ENCODE data around the gene PAQR4. TPM values are rescaled to one million over a fixed set of nuclear protein-coding genes. Genes with fewer than 3 reads are reported as not detected.

The PAQR4 gene
- total RNA-seq, 1 donor from 2014 or later, result 9.5 TPM

GRCh38 chr16:3000540-3000939 lies 31.4 kb downstream of the PAQR4 start:
- Mint-ChIP-seq H3K4me3 (ENCODE audit: unreplicated experiment) (no peak overlapping the region), H3K27ac (ENCODE audit: unreplicated experiment) (no peak overlapping the region), H3K4me1 (ENCODE audit: low read depth) (peaks cover 3% of the 10 kb centered on the region), H3K36me3 (ENCODE audit: low read depth) (no peaks in the 10 kb centered on the region), H3K27me3 (ENCODE audit: low read depth) (peaks cover 3% of the 10 kb centered on the region), H3K9me3 (ENCODE audit: low read depth) (no peaks in the 10 kb centered on the region)
- no peak for TF ChIP-seq CTCF (IDR thresholded peaks at IDR 0.05)
- no peak for DNase-seq (ENCODE audit: low spot score)

GRCh38 chr16:3001316-3001715 lies 32.2 kb downstream of the PAQR4 start:
- H3K27ac Mint-ChIP-seq (ENCODE audit: unreplicated experiment), result no peak overlapping the region

GRCh38 chr16:3003582-3004270 lies 34.6 kb downstream of the PAQR4 start:
- Mint-ChIP-seq H3K27ac (ENCODE audit: unreplicated experiment) (no peak overlapping the region), H3K9me3 (ENCODE audit: low read depth) (no peaks in the 10 kb centered on the region), H3K27me3 (ENCODE audit: low read depth) (peaks cover 19% of the 10 kb centered on the region), H3K4me1 (ENCODE audit: low read depth) (peaks cover 3% of the 10 kb centered on the region), H3K36me3 (ENCODE audit: low read depth) (no peaks in the 10 kb centered on the region), H3K4me3 (ENCODE audit: unreplicated experiment) (peak overlapping the region; percentile 25)
- peak; percentile 75 for TF ChIP-seq CTCF (IDR thresholded peaks at IDR 0.05)
- no peak for DNase-seq (ENCODE audit: low spot score)

More at GRCh38 chr16:3001316-3001715, 32.2 kb downstream of the PAQR4 start:
- peaks cover 6% of the 10 kb centered on the region for H3K27me3 Mint-ChIP-seq (ENCODE audit: low read depth)
- DNase-seq (ENCODE audit: low spot score), result no peak
- H3K9me3 Mint-ChIP-seq (ENCODE audit: low read depth), result no peaks in the 10 kb centered on the region
- TF ChIP-seq CTCF (IDR thresholded peaks at IDR 0.05), result no peak
- peaks cover 3% of the 10 kb centered on the region for H3K4me1 Mint-ChIP-seq (ENCODE audit: low read depth)
- no peaks in the 10 kb centered on the region for H3K36me3 Mint-ChIP-seq (ENCODE audit: low read depth)
- H3K4me3 Mint-ChIP-seq (ENCODE audit: unreplicated experiment), result no peak overlapping the region

GRCh38 chr16:3004319-3004718 lies 35.2 kb downstream of the PAQR4 start:
- DNase-seq (ENCODE audit: low spot score), result no peak
- H3K27me3 Mint-ChIP-seq (ENCODE audit: low read depth), result peaks cover 19% of the 10 kb centered on the region
- H3K36me3 Mint-ChIP-seq (ENCODE audit: low read depth), result no peaks in the 10 kb centered on the region
- H3K9me3 Mint-ChIP-seq (ENCODE audit: low read depth), result no peaks in the 10 kb centered on the region
- no peak overlapping the region for H3K4me3 Mint-ChIP-seq (ENCODE audit: unreplicated experiment)
- H3K4me1 Mint-ChIP-seq (ENCODE audit: low read depth), result peaks cover 3% of the 10 kb centered on the region
- no peak for TF ChIP-seq CTCF (IDR thresholded peaks at IDR 0.05)
- H3K27ac Mint-ChIP-seq (ENCODE audit: unreplicated experiment), result no peak overlapping the region

GRCh38 chr16:3004781-3005284 lies 35.7 kb downstream of the PAQR4 start:
- H3K27me3 Mint-ChIP-seq (ENCODE audit: low read depth), result peaks cover 19% of the 10 kb centered on the region
- H3K9me3 Mint-ChIP-seq (ENCODE audit: low read depth), result no peaks in the 10 kb centered on the region
- no peak overlapping the region for H3K27ac Mint-ChIP-seq (ENCODE audit: unreplicated experiment)
- H3K4me3 Mint-ChIP-seq (ENCODE audit: unreplicated experiment), result peak overlapping the region; percentile 55
- no peak for DNase-seq (ENCODE audit: low spot score)
- TF ChIP-seq CTCF (IDR thresholded peaks at IDR 0.05), result no peak
- no peaks in the 10 kb centered on the region for H3K36me3 Mint-ChIP-seq (ENCODE audit: low read depth)
- peaks cover 3% of the 10 kb centered on the region for H3K4me1 Mint-ChIP-seq (ENCODE audit: low read depth)

Data from chondrocyte (in vitro differentiated cells).